Activated naive CD8-positive, alpha-beta T cell treated with anti-CD3 and anti-CD28 coated beads, Interleukin-2, amount 10 ng/mL, durations not matched to agents 7 days and 5 days (primary cell): Measurements from ENCODE around the gene HASPIN. TPM values are rescaled to one million over a fixed set of nuclear protein-coding genes. Genes with fewer than 3 reads are reported as not detected.

Experiments used
- ATAC-seq: fragments of 150-1000 bp; cut with Tn5 transposase; one replicate; pipeline ENCODE4 v1.10.0; 2021; ENCODE audit warnings: low read depth, moderate library complexity
- POLR2A ChIA-PET: fragments of 350-600 bp; sonication (Branson Sonifier 250); formaldehyde crosslinking; loops from one replicate; lab custom pipeline; 2021; ENCODE audit warnings: antibody characterized with exemption; lab: Charles Lee
- DNase-seq: peaks from one replicate; pipeline ENCODE4 v3.0.0; 2021
- H3K27ac Mint-ChIP-seq: one replicate; pipeline ENCODE4 v1.8.0; 2022; ENCODE audit warnings: mild to moderate bottlenecking, mixed read lengths
- H3K27me3 Mint-ChIP-seq: one replicate; pipeline ENCODE4 v1.8.0; 2022; ENCODE audit warnings: mild to moderate bottlenecking, moderate library complexity, mixed read lengths
- H3K36me3 Mint-ChIP-seq: one replicate; pipeline ENCODE4 v1.8.0; 2021; ENCODE audit warnings: mild to moderate bottlenecking, mixed read lengths
- H3K4me1 Mint-ChIP-seq: one replicate; pipeline ENCODE4 v1.8.0; 2021; ENCODE audit warnings: mixed read lengths
- H3K4me3 Mint-ChIP-seq: one replicate; pipeline ENCODE4 v1.8.0; 2022; ENCODE audit warnings: mild to moderate bottlenecking, moderate library complexity, mixed read lengths
- H3K9me3 Mint-ChIP-seq: one replicate; pipeline ENCODE4 v1.8.0; 2021; ENCODE audit warnings: mixed read lengths
- total RNA-seq, 2 experiments: library from RNA; stranded (reverse); gene quantifications; one replicate each; pipeline ENCODE4 v1.2.3, GENCODE V29; 2021

Gene HASPIN
- total RNA-seq, 2 experiments from 2014 or later, result 17.5 to 21.4 TPM

GRCh38 chr17:3765981-3766380, 42.3 kb downstream of the HASPIN start:
- Mint-ChIP-seq H3K4me1 (peaks cover 62% of the 10 kb centered on the region), H3K9me3 (peaks cover 3% of the 10 kb centered on the region), H3K36me3 (peaks cover 9% of the 10 kb centered on the region), H3K27me3 (peaks cover 8% of the 10 kb centered on the region), H3K27ac (peak overlapping the region; percentile 90), H3K4me3 (peak overlapping the region; percentile 74)
- no peak for ATAC-seq
- DNase-seq, result no peak
- POLR2A ChIA-PET, result interaction anchor here (1.0 to 2.7 kb wide), 2 partner anchors 22 to 30 kb away, joined by 4 to 14 read pairs; no protein-coding TSS in a partner anchor

DNA sequence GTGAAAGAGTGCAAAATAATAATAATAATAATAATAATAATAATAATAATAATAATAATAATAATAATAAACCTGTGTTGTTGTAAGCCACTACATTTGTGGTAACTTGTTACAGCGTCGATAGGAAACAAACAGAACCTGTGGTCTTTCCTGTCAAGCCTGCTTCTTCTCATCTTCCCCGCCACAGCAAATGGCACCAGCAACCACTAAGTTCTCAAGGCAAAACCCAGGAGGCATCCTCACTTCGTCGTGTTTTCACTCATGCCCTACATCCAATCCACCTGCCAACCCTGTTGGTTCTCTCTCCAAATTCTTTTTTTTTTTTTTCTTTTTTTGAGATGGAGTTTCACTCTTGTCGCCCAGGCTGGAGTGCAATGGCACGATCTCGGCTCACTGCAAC, 43.1 kb downstream of the HASPIN start:
- Mint-ChIP-seq H3K27me3 (peaks cover 7% of the 10 kb centered on the region), H3K4me1 (peaks cover 66% of the 10 kb centered on the region), H3K36me3 (peaks cover 7% of the 10 kb centered on the region), H3K4me3 (peak overlapping the region; percentile 71), H3K9me3 (peaks cover 1% of the 10 kb centered on the region), H3K27ac (peak overlapping the region; percentile 62)
- ATAC-seq (no peak), DNase-seq (no peak)
- POLR2A ChIA-PET, result interaction anchor here (1.0 to 2.7 kb wide), 2 partner anchors 21 to 29 kb away, joined by 4 to 14 read pairs; no protein-coding TSS in a partner anchor

DNA sequence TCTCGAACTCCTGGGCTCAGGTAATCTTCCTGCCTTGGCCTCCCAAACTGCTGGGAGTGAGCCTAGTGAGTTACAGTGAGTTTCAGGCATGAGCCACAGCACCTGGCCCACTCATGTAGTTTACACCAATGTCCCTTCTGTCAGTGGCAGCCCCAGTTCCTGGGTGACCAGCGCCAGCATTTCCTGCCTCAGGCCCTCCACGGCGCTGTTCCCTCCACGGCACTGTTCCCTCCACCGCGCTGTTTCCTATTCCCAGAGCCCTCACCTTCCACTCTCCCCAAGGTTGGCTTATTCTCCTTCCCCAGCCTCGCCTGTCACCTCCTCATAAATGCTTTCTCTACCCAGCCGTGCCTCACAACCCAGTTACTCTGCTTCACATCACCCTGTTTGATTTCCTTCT, 44.6 kb downstream of the HASPIN start:
- Mint-ChIP-seq H3K9me3 (peaks cover 1% of the 10 kb centered on the region), H3K27ac (peak overlapping the region; percentile 7), H3K4me3 (no peak overlapping the region), H3K36me3 (peaks cover 7% of the 10 kb centered on the region), H3K27me3 (peaks cover 7% of the 10 kb centered on the region), H3K4me1 (peaks cover 66% of the 10 kb centered on the region)
- no peak for DNase-seq
- POLR2A ChIA-PET, result interaction anchor here (1.0 to 2.1 kb wide), 2 partner anchors 17 to 29 kb away, joined by 3 to 4 read pairs; no protein-coding TSS in a partner anchor
- no peak for ATAC-seq

DNA sequence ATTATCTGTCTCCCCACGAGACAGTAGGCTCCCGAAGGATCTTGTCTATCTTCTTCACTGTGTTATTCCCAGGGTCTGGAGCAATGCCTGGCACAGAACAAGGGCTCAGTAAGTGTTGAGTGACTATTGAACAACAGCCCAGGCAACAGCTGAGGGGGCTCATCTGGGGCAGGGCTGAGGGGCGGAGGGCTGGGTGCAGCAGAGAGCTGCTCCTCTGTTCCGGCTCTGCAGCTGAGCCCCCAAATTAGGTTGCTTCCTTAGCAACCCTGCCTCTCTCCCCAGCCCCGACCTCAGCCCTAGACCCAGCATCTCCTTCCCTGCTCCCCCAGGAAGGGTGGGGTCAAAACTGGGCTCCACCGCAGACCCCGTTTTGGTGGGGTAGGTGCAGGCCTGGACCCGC, 45.1 kb downstream of the HASPIN start:
- H3K27me3 Mint-ChIP-seq, result peaks cover 7% of the 10 kb centered on the region
- ATAC-seq (no peak), DNase-seq (no peak)
- peak overlapping the region; percentile 7 for H3K27ac Mint-ChIP-seq
- peaks cover 1% of the 10 kb centered on the region for H3K9me3 Mint-ChIP-seq
- peak overlapping the region; percentile 4 for H3K4me3 Mint-ChIP-seq
- H3K36me3 Mint-ChIP-seq, result peaks cover 7% of the 10 kb centered on the region
- POLR2A ChIA-PET, result interaction anchor here (1.0 to 2.1 kb wide), 3 partner anchors 14 to 30 kb away, joined by 3 to 4 read pairs (median 3); no protein-coding TSS in a partner anchor
- peaks cover 62% of the 10 kb centered on the region for H3K4me1 Mint-ChIP-seq

GRCh38 chr17:3770466-3770865, 46.8 kb downstream of the HASPIN start:
- H3K36me3 Mint-ChIP-seq, result peaks cover 7% of the 10 kb centered on the region
- DNase-seq, result peak; percentile 73

DNA sequence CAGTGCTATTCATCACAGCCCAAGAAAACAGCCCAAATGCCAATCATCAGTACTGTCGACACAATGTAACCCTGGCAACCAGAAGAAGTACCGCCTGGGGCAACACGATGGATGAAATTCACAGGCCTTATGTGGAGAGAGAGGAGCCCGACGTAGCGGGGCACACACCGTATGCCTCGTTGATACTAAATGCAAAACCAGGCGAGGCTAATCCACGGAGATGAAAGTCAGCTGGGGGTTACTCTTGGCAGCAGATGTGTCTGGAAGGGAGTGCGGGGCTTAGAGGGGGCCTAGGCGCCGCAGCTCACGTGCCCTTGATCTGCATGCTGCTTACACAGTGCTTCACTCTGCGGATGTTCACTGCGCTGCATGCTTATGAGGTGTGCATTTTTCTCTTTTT, 47.4 kb downstream of the HASPIN start:
- H3K27ac Mint-ChIP-seq, result peak overlapping the region; percentile 11
- peaks cover 40% of the 10 kb centered on the region for H3K4me1 Mint-ChIP-seq
- H3K9me3 Mint-ChIP-seq, result peaks cover 1% of the 10 kb centered on the region
- POLR2A ChIA-PET, result interaction anchor here (0.7 to 1.0 kb wide), 3 partner anchors 13 to 131 kb away, joined by 3 to 4 read pairs (median 3); no protein-coding TSS in a partner anchor
- DNase-seq (no peak), ATAC-seq (peak; percentile 9)
- H3K27me3 Mint-ChIP-seq, result peaks cover 7% of the 10 kb centered on the region
- peaks cover 7% of the 10 kb centered on the region for H3K36me3 Mint-ChIP-seq
- H3K4me3 Mint-ChIP-seq, result peak overlapping the region; percentile 51

More at GRCh38 chr17:3770466-3770865, 46.8 kb downstream of the HASPIN start:
- Mint-ChIP-seq H3K4me3 (peak overlapping the region; percentile 51), H3K27me3 (peaks cover 7% of the 10 kb centered on the region), H3K9me3 (peaks cover 1% of the 10 kb centered on the region), H3K27ac (peak overlapping the region; percentile 86), H3K4me1 (peaks cover 46% of the 10 kb centered on the region)
- POLR2A ChIA-PET, result interaction anchor here (0.7 to 2.1 kb wide), 3 partner anchors 12 to 19 kb away, joined by 3 to 4 read pairs (median 3); no protein-coding TSS in a partner anchor
- peak; percentile 90 for ATAC-seq

- Mint-ChIP-seq H3K36me3 (peaks cover 4% of the 10 kb centered on the region), H3K27ac (no peak overlapping the region), H3K27me3 (peaks cover 5% of the 10 kb centered on the region), H3K4me3 (peak overlapping the region; percentile 1), H3K4me1 (peaks cover 28% of the 10 kb centered on the region), H3K9me3 (no peaks in the 10 kb centered on the region)
- DNase-seq (no peak), ATAC-seq (no peak)
- POLR2A ChIA-PET, result no interaction called here
Observed at GRCh38 chr17:3772764-3773163, 49.1 kb downstream of the HASPIN start.

DNA sequence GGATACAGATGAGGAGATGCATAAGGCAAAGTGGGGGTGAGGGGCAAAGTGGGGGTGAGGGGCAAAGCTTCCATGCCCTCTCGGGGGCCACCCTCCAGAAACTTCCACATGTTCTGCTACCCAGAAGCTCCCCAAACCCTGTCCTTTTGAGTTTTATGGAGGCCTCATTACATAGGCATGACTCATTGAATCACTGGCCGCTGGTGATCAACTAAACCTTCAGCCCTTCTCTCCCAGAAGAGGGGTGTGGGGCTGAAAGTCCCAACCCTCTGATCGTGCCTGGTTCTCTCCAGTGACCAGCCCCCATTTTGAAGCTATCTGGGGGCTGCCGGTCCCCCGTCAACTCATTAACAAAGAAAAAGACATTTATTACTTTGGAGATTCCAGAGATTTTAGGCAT, 49.8 kb downstream of the HASPIN start:
- ATAC-seq (no peak), DNase-seq (no peak)
- Mint-ChIP-seq H3K36me3 (peaks cover 2% of the 10 kb centered on the region), H3K27ac (no peak overlapping the region), H3K9me3 (no peaks in the 10 kb centered on the region), H3K4me3 (no peak overlapping the region), H3K4me1 (peaks cover 24% of the 10 kb centered on the region), H3K27me3 (peaks cover 6% of the 10 kb centered on the region)
- POLR2A ChIA-PET, result no interaction called here

GRCh38 chr17:3773966-3774365, 50.3 kb downstream of the HASPIN start:
- ATAC-seq (no peak), DNase-seq (no peak)
- Mint-ChIP-seq H3K36me3 (no peaks in the 10 kb centered on the region), H3K4me1 (peaks cover 22% of the 10 kb centered on the region), H3K27ac (no peak overlapping the region), H3K27me3 (peaks cover 6% of the 10 kb centered on the region), H3K9me3 (no peaks in the 10 kb centered on the region), H3K4me3 (no peak overlapping the region)
- POLR2A ChIA-PET, result no interaction called here

Other genes with a start within 250 kb of the HASPIN start
- gene ASPA, start 247.9 kb upstream of the HASPIN start, total RNA-seq, result not detected
- under 1 TPM; 0.69 to 0.79 TPM for gene TRPV3, start 166.1 kb upstream of the HASPIN start, total RNA-seq
- gene TRPV1, start 114.5 kb upstream of the HASPIN start, total RNA-seq, result 1 to 10 TPM; 4.5 to 5.7 TPM
- gene SHPK, start 87.7 kb upstream of the HASPIN start, total RNA-seq, result 10 to 100 TPM; 11.8 to 12.2 TPM
- 10 to 100 TPM in 1 of 2 experiments, 1 to 10 TPM in 1; 8.5 to 10.0 TPM for gene CTNS, start 87.1 kb upstream of the HASPIN start, total RNA-seq
- 10 to 100 TPM; 18.5 to 18.8 TPM for gene TAX1BP3, start 55.3 kb upstream of the HASPIN start, total RNA-seq
- 10 to 100 TPM; 31.1 to 34.6 TPM for gene EMC6, start 55.1 kb upstream of the HASPIN start, total RNA-seq
- 10 to 100 TPM; 17.2 to 19.0 TPM for gene P2RX5, start 27.7 kb upstream of the HASPIN start, total RNA-seq
- gene ITGAE, start 77.3 kb downstream of the HASPIN start, total RNA-seq, result 10 to 100 TPM; 48.1 to 52.0 TPM
- gene NCBP3, start 122.3 kb downstream of the HASPIN start, total RNA-seq, result 10 to 100 TPM; 48.3 to 53.1 TPM
- gene CAMKK1, start 169.2 kb downstream of the HASPIN start, total RNA-seq, result 1 to 10 TPM; 4.5 to 4.7 TPM
- under 1 TPM; 0.82 to 1.00 TPM for gene P2RX1, start 192.6 kb downstream of the HASPIN start, total RNA-seq
- 100 to 1,000 TPM; 289 to 297 TPM for gene ATP2A3, start 240.5 kb downstream of the HASPIN start, total RNA-seq